HG02981 (cell line): Measurements from ENCODE around the gene SCTR.

Experiments used
- ATAC-seq: cut with Tn5 transposase; IDR thresholded peaks from one replicate; pipeline ENCODE4 v1.9.1; 2021; ENCODE audit warnings: mild to moderate bottlenecking, moderate library complexity; ENCODE audit not compliant: unreplicated experiment

SCTR gene

GRCh38 chr2:119523952-119524694 lies at the start of gene SCTR:
Gene SCTR, minus strand, starts transcription at chr2:119524483. Its CDS starts 257 bp downstream, at chr2:119524226.
- no peak for ATAC-seq

- ATAC-seq = no peak
Measured at GRCh38 chr2:119567292-119567691, 43.0 kb upstream of the SCTR start.

- no peak for ATAC-seq
Measured at GRCh38 chr2:119565481-119565880, 41.2 kb upstream of the SCTR start.

- no peak for ATAC-seq
Measured at GRCh38 chr2:119553687-119554344, 29.5 kb upstream of the SCTR start.

- no peak for ATAC-seq
Measured at GRCh38 chr2:119552902-119553301, 28.6 kb upstream of the SCTR start.

- no peak for ATAC-seq
Measured at GRCh38 chr2:119550856-119551255, 26.6 kb upstream of the SCTR start.

GRCh38 chr2:119550346-119550745 lies 26.1 kb upstream of the SCTR start:
- ATAC-seq = no peak

GRCh38 chr2:119549241-119549640 lies 25.0 kb upstream of the SCTR start:
- ATAC-seq = no peak

GRCh38 chr2:119548516-119549120 lies 24.3 kb upstream of the SCTR start:
- no peak for ATAC-seq

- no peak for ATAC-seq
Measured at GRCh38 chr2:119546447-119546767, 22.1 kb upstream of the SCTR start.

GRCh38 chr2:119545754-119546446 lies 21.6 kb upstream of the SCTR start:
- no peak for ATAC-seq

- ATAC-seq = no peak
Measured at GRCh38 chr2:119544939-119545475, 20.7 kb upstream of the SCTR start.

GRCh38 chr2:119544075-119544938 lies 20.0 kb upstream of the SCTR start, which contains the start of gene CFAP221:
Gene CFAP221, plus strand, starts transcription at chr2:119544449. Its CDS starts 1,683 bp downstream, at chr2:119546132.
- peak; percentile 85 for ATAC-seq

- ATAC-seq = no peak
Measured at GRCh38 chr2:119541476-119541875, 17.2 kb upstream of the SCTR start.

- ATAC-seq = no peak
Measured at GRCh38 chr2:119537792-119538191, 13.5 kb upstream of the SCTR start.

GRCh38 chr2:119536707-119537106 lies 12.4 kb upstream of the SCTR start:
- no peak for ATAC-seq

- ATAC-seq = no peak
Measured at GRCh38 chr2:119536211-119536610, 11.9 kb upstream of the SCTR start.

GRCh38 chr2:119533560-119533959 lies 9.3 kb upstream of the SCTR start:
- ATAC-seq = no peak

GRCh38 chr2:119531292-119531691 lies 7.0 kb upstream of the SCTR start:
- no peak for ATAC-seq

GRCh38 chr2:119527999-119528398 lies 3.7 kb upstream of the SCTR start:
- no peak for ATAC-seq
